WI38 (cell line): ENCODE measurements around the gene BFSP2.

Experiments used
- H3K4me3 ChIP-seq: 2 replicates; pipeline ENCODE4 v1.5.1; 2011; ENCODE audit warnings: low read depth, mild to moderate bottlenecking, control low read depth, low read length
- TF ChIP-seq, protein P1 (sequence below): IDR thresholded peaks from 2 replicates; pipeline ENCODE4 v1.5.1; 2012; ENCODE audit warnings: low read depth, mild to moderate bottlenecking, control low read depth, low read length

The BFSP2 gene

DNA sequence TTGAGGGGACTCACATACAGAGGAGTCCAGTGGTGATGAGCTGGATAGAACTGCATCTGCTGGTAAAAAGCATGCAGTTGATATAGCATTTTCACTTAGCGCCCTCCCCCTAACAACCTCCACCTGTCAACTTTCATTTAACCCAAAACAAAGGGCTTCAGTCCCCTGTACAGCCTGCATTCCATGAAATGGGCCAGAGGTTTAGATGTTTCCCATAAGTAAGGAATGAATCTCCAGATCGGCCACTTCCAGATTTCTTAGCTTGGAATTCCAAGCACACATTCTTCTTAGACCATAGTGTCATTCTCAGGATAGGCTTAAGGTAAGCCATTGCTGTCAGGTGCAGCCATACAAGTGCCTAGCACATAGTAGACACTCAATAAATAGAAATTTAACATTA is 32.9 kb upstream of the BFSP2 start:
- TF ChIP-seq, protein P1, sequence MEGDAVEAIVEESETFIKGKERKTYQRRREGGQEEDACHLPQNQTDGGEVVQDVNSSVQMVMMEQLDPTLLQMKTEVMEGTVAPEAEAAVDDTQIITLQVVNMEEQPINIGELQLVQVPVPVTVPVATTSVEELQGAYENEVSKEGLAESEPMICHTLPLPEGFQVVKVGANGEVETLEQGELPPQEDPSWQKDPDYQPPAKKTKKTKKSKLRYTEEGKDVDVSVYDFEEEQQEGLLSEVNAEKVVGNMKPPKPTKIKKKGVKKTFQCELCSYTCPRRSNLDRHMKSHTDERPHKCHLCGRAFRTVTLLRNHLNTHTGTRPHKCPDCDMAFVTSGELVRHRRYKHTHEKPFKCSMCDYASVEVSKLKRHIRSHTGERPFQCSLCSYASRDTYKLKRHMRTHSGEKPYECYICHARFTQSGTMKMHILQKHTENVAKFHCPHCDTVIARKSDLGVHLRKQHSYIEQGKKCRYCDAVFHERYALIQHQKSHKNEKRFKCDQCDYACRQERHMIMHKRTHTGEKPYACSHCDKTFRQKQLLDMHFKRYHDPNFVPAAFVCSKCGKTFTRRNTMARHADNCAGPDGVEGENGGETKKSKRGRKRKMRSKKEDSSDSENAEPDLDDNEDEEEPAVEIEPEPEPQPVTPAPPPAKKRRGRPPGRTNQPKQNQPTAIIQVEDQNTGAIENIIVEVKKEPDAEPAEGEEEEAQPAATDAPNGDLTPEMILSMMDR, result no peak
- no peak overlapping the region for H3K4me3 ChIP-seq

DNA sequence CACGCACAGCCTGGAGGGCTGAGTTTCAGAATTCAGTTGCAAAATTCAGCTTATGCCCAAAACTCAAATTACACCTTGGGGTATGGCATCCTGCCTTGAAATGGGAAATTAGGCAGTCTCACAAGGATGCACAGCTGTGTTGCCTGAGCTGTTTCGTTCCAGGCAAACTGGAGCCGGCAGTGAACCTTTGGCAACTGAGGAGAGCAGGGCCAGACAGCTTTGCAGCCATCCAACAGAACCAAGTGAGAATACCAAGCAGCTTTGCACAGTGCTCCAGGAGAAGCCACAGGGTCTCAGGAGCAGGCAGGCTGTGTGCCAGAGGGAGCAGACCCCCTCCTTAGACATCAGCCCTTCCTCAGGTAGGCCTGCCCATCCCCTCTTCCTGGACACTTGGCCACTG is 32.5 kb upstream of the BFSP2 start:
- TF ChIP-seq, protein P1, result no peak
- no peak overlapping the region for H3K4me3 ChIP-seq

DNA sequence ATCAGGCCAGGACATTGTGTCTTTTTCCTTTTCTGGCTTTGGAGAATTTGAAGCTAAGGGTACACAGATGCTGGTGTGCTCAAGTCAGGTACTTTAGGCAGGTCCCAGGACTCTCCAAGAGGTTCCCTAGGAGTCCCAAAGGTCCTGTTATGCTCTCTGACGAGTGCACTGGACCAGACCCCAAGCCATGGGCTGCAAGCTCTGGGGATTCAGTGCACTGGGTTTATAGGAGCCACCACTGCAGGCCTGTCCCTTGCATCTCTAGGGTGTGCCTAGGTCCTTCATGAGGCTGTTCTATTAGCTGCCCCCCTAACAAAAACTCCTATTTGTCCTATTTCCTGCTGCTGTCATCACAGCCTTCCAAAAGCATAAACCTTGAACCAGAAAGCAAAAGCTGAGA is 31.9 kb upstream of the BFSP2 start:
- TF ChIP-seq, protein P1, result no peak
- H3K4me3 ChIP-seq, result no peak overlapping the region

DNA sequence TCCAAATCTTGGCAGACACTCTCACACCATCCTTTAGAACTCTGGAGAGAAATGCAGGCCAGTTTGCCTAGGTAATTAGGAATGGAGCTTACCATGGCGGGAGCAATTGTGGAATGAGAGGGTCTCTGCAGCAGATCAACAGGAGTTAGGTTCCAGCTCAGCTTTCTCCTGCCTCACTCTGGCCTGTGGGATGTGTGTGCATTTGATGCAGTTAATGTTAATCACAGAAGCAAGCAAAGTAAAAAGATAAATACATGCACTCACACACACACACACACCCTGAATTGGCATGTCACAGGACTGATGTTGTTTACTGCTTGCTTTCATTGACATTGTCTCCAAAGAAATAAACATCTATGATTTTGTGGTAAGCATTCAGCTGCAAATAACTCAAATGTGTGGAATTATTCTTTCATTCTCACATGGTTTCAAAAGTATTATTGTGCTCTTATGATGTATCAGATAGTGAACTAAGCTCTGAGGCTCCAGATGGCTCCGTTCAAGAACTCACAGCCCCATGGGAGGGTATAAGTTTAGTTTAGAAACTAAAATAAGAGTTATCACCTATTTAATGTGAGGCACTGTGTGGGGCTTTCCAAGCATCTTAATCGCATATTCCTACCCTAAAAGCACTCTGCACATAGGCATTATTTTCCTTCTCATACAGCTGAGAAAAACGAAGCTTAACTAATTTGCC is 31.3 kb upstream of the BFSP2 start:
- TF ChIP-seq, protein P1, result no peak
- no peak overlapping the region for H3K4me3 ChIP-seq

DNA sequence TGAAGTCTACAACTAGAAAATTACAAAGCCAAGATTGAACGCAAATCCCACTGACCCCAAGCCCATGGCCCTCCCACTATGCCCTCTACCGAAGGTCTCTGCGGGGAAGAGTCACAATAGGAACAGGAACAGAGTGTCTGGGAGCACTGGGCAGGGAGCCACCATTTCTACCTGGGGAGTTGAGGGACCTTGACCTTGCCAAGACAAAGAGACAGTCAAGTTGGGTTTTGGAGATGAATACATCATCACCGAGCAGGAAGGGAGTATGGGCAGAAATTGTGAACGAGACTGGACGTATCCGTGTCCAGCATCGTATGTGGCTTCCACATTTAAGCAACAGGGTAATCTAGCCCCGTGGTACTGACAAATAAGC is 30.8 kb upstream of the BFSP2 start:
- TF ChIP-seq, protein P1, result no peak
- H3K4me3 ChIP-seq, result no peak overlapping the region

DNA sequence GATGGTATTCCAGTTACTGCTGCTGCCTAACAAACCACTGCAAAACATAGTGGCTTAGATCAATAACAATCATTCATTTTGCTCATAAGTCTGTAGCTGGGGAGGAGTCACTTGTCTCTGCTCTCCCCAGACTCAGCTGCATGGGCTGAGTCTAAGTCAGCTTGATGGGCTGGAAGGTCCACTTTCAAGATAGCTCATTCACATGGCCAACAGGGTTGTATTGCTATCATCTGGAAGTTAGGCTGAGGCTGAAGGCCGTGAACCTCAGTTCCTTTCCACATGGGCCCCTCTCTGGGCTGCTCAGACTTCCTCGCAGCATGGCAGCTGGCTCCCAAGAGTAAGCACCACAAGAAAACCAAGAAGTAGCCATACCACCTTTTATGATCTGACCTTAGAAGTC is 28.7 kb upstream of the BFSP2 start:
- H3K4me3 ChIP-seq, result no peak overlapping the region
- TF ChIP-seq, protein P1, result no peak

DNA sequence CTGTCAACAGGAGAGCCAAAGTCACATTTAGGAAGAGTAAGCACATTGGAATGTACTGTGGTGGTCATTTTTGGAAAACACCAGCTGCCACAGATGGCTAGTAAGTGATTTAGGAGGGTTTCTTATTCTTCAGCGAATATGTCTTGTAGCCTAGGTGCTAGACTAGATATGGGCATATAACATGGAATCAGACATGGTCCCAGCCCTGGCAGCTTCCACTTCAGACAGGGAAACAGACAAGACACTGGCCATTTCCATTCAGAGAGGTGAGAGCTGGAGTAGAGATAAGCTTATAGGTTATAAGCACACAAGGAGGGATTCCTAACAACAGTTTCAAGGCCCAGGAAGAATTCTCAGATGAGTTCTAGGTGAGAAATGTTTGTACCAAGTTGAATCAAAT is 28.2 kb upstream of the BFSP2 start:
- TF ChIP-seq, protein P1, result no peak
- no peak overlapping the region for H3K4me3 ChIP-seq
